DOHH2 (cell line): ENCODE results near the gene MBD5.

ENCODE experiments used
- EZH2phosphoT487 ChIP-seq: fragments of 200-600 bp; sonication (generic); IDR thresholded peaks from 2 replicates; pipeline ENCODE4 v1.6.1; 2017; ENCODE audit warnings: borderline replicate concordance, mild to moderate bottlenecking, antibody characterized with exemption, low read length, moderate library complexity, mixed read lengths
- TF ChIP-seq, protein P1 (sequence below): fragments of 200-600 bp; sonication (generic); IDR thresholded peaks from one replicate; pipeline ENCODE4 v1.5.1; 2014; ENCODE audit warnings: antibody characterized with exemption, mild to moderate bottlenecking, low read depth, low read length; ENCODE audit not compliant: poor library complexity, severe bottlenecking

DNA sequence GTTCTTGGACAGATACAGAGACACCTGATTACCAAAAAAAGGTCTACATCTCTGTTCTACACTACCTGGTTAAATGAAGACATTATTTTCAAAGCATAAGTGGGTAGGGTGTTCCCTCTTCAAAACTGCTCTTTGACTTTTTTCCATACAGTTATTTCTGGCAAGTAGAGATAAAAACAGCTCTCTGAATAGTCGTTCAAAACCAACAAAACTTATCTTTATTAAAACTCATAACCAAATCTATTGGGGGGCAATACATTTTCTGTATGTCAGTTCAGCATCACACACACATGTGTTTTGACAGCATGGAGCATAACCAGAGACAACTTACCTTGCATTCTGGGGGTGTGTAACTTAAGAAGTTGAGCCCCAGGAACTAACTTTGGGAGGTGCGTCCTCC, 474.7 kb downstream of the MBD5 start:
- TF ChIP-seq EZH2phosphoT487, result no peak
- TF ChIP-seq, protein P1, sequence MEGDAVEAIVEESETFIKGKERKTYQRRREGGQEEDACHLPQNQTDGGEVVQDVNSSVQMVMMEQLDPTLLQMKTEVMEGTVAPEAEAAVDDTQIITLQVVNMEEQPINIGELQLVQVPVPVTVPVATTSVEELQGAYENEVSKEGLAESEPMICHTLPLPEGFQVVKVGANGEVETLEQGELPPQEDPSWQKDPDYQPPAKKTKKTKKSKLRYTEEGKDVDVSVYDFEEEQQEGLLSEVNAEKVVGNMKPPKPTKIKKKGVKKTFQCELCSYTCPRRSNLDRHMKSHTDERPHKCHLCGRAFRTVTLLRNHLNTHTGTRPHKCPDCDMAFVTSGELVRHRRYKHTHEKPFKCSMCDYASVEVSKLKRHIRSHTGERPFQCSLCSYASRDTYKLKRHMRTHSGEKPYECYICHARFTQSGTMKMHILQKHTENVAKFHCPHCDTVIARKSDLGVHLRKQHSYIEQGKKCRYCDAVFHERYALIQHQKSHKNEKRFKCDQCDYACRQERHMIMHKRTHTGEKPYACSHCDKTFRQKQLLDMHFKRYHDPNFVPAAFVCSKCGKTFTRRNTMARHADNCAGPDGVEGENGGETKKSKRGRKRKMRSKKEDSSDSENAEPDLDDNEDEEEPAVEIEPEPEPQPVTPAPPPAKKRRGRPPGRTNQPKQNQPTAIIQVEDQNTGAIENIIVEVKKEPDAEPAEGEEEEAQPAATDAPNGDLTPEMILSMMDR, result no peak
